HT1080 (cell line): ENCODE results near the gene PDCD1. TPM values are rescaled to one million over a fixed set of nuclear protein-coding genes. Genes with fewer than 3 reads are reported as not detected.

Source experiments
- DNase-seq: peaks from one replicate; pipeline ENCODE4 v3.0.0-alpha.2; 2015; ENCODE audit warnings: low read depth
- total RNA-seq: library from RNA; depleted of rRNA; stranded (reverse); fragments of >200 nt; shearing (Covaris generic); gene quantifications from 2 replicates; pipeline ENCODE4 v1.2.3, GENCODE V29; 2014

PDCD1 gene
- total RNA-seq, 1 experiment from 2014 or later = not detected

GRCh38 chr2:241852981-241853631 lies 5.6 kb downstream of the PDCD1 start:
- DNase-seq = no peak

GRCh38 chr2:241852116-241852980 lies 6.3 kb downstream of the PDCD1 start:
- no peak for DNase-seq

- no peak for DNase-seq
Measured at GRCh38 chr2:241851325-241852115, 7.2 kb downstream of the PDCD1 start.

GRCh38 chr2:241850544-241851324 lies 8.0 kb downstream of the PDCD1 start:
- DNase-seq = no peak

DNA sequence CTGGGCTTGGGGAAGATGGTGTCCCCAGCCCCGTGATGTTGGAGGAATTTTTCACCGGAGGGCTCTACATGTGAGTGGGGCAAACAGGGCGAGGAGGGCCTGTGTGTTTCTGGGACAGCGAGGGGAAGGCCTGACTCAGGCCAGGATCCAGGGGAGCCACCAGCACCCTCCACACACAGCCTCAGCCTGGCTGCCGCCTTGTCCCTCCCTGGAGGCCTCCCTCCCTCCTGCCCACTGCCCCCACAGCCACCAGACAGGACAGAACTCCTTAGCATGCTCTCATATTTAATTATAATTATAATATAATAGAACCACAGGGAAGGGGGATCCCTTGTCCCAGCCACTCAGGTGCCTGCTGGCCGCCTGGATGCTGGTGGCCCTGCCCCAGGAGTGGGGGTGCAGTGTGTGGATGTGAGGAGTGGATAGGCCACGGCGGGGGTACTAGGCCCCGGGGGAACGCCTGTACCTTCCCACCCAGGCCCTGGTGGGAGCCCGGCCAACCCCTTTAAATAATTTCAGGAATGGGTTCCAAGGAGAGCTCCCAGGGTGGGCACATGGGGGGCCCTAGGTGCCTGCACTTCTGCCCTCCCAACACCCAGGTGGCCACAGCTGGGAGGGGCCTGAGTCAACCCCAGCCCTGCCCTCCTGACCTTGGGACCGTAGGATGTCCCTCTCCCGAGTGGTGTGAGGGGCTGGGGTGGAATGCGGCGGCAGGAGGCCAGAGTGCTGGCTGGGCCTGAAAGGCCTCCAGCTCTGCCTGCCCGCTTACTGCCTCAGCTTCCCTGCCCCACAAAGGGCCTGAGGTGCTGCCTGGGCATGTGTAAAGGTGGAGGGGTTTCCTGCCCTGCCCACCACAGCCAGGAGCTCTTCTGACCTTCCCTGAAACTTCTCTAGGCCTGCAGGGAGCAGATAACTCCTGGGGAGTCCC lies 8.8 kb downstream of the PDCD1 start:
- no peak for DNase-seq

DNA sequence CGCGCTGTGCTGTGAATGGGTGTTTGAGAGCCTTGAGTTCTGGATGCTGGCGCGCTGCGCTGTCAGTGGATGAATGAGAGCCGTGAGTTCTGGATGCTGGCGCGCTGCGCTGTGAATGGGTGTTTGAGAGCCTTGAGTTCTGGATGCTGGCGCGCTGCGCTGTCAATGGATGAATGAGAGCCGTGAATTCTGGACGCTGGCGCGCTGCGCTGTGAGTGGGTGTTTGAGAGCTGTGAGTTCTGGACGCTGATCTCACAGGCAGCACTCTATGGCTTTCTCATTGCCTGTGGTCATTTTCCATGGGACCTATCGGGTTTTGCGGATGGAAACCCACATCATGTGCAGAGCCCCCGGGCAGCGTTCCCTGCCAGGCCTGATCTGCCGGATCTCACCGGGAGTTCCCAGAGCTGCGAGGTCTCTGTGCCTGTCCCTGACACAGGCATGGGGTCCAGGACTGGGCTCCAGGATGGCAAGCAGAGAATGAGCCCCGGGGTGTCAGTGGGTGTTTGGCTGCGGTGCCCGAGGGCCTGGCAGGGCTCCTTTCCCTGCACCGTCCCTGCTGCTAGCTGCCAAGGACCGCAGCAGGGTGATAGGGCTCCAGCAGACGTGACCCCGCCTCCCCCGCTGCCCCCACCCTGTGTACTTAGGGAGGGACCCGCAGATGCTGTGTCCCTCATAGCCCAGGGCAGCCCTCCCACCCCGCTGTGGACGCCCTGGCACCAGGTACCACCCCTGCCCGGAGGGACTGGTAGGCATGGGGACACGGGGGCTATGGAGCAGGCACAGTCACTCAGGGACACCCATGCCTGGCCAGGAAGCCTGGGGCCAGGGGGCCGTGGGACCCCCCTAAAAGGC lies 9.7 kb downstream of the PDCD1 start:
- no peak for DNase-seq

GRCh38 chr2:241846406-241846805 lies 12.3 kb downstream of the PDCD1 start:
- no peak for DNase-seq

DNA sequence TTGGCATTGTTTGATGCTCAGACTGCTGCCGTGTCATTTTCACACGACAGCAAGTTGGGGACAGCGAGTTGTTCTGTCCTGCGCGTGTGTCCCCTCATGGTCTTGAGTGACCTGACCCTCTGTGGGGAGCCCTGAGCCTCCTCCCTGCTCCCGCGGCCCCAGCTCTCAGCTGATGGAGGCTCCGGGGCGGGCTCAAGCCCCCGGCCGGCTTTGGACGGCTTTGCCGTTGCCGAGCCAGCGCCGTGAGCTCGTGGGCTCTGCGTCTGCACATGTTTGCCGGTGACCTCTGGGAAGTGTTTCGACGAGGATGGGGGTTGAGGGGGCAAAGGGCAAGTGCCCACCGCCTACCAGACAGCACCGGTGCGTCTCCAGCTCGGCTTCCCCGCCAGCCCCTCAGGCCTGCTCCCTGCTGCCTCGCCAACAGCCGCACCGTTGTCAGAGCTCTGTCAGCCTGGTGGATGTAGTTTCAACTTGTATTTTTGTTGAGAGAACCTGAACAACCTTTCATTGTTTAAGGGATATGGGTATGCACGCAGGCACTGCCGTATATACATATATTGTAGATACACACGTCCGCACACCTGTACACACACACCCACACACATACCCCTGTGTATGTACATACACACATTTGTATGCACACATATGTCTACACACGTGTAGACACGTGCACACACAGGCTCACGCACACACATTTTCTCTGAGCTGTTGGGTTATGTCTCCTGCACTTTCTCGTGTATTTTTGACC lies 13.7 kb downstream of the PDCD1 start:
- DNase-seq = no peak

- DNase-seq = no peak
Measured at GRCh38 chr2:241844066-241844728, 14.5 kb downstream of the PDCD1 start.

DNA sequence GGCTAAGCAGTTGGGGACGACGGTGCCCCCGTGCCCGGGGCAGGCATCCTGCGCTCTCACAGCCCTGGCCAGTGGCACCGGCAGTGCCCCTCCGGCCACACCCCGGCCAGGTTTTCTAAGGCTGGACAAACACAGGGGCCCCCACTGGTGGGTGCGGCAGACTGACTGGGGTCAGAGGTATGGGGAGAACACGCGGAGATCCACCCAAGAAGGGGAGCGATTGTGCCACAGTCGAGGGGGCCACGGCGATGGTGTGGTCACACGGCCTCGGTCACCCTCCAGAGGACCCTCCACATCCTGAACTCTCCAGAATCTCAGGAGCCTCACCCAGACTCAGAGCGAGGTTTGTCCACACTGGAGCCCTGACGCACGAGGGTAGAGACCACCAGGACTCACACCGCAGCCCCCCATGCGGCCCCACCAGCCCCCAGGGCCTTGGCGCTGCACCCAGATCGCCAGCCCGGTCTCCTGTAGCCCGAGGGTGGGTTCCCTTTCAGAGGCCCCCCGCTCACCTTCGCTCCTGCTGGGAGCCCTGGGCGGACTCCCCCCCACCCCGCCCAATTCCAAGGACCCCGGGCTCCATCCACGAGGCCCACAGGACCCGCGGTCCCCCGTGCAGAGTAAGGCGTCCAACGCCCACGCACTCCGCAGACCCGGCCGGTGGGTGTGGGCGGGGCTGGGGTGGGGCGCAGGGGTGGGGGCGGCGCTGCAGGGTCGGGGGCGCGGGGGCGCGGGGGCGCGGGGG lies 15.2 kb downstream of the PDCD1 start:
- no peak for DNase-seq

GRCh38 chr2:241842620-241843211 lies 16.0 kb downstream of the PDCD1 start:
- DNase-seq = no peak

- no peak for DNase-seq
Measured at GRCh38 chr2:241842067-241842415, 16.7 kb downstream of the PDCD1 start.

DNA sequence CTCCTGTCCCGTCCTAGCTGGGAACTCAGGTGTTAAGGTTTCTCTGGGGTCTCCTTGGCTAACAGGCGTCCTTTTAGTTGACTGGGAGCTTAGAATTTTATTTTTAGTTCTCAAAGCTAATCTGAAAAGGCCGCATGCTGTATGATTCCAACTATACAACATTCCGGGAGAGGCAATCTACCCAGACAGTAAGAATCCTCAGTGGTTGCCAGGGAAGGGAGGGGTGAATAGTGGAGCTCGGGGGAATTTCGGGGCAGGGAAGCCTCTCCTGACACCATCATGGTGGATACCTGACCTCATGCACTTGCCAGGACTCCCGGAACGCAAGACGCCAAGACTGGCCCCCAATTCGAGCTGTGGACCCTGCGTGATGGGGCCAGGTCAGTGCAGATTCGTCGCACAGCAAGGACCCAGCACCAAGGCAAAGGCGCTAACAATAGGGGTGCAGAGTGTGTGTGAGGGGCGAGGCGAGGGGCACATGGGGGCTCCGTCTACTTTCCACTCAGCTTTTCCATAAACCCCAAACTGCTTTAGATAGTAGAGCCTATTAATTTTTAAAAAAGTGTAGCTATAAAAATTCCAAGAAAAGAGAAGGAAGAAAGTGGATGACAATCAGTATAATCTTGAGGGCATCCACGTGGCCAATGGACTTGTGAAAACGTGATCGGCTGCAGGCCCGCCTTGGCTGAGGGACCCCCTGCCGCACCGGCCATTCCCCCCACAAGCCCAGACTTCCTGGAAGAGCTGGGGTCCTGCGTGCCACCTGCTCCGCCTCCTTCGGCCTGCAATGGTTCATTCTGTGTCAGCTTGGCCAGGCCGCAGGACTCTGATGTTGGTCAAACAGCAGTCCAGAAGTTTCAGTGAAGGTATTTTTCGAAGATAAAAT lies 17.3 kb downstream of the PDCD1 start:
- no peak for DNase-seq

DNA sequence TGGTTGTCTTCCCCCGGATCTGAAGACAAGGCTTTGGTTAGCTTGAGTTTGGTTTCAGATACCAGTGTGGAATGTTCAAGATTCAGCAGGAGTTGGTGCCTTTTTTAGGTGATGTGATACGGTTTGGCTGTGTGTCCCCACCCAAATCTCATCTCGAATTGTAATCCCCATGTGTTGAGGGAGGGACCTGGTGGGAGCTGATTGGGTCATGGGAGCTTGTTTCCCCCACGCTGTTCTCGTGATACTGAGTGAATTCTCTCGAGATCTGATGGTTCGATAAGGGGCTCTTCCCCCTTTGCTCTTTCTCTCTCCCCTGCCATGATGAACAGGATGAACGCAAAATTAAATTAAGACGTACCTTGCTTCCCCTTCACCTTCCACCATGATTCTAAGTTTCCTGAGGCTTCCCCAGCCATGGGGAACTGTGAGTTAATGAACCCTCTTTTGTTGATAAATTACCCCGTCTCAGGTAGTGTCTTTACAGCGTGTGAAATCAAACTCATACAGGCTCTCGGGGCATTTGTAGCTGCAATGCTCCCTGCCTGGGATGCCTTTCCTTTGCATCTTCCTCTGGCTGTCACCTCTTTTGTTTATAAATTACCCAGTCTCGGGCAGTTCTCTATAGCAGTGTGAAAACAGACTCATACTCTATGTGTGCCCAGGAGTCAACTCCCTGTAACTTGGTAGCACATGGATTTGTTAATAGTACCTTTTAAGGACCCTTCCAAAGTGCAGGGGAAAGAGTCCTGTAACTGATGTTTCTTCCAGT lies 21.3 kb downstream of the PDCD1 start:
- no peak for DNase-seq

- DNase-seq = no peak
Measured at GRCh38 chr2:241836292-241836691, 22.4 kb downstream of the PDCD1 start.
